Liver (tissue), 9 donors: ENCODE measurements around the gene SERPINA10. TPM values are rescaled to one million over a fixed set of nuclear protein-coding genes. Genes with fewer than 3 reads are reported as not detected.
A peak's percentile ranks its signal among the peaks of the same experiment; 100 is the strongest.
"Not testable (repeated sequence)": the region's sequence is repeated elsewhere in the genome, so short reads cannot be mapped to it uniquely, and the experiment has no call there.

Experiments
- DNase-seq: peaks from one replicate; pipeline ENCODE4 v3.0.0-alpha.2; 2017; ENCODE audit warnings: low spot score
- H3K27ac ChIP-seq, 2 donors: one replicate each; pipeline ENCODE4 v1.7.0; 2013; ENCODE audit warnings: inconsistent platforms in 2 of 2, low read length in 2 of 2, control low read depth in 1 of 2, low read depth in 1 of 2, mild to moderate bottlenecking in 1 of 2
- H3K27me3 ChIP-seq, 4 donors: one replicate each; pipeline versions ENCODE4 v1.6.1 to v1.7.0; 2013; ENCODE audit warnings: low read length in 3 of 4, inconsistent platforms in 1 of 4, mild to moderate bottlenecking in 1 of 4, moderate library complexity in 1 of 4; ENCODE audit not compliant: control insufficient read depth in 4 of 4, insufficient read depth in 4 of 4
- H3K36me3 ChIP-seq, 4 donors: one replicate each; pipeline versions ENCODE4 v1.6.1 to v1.7.0; 2013; ENCODE audit warnings: low read length in 3 of 4, mild to moderate bottlenecking in 3 of 4, low read depth in 1 of 4, moderate library complexity in 1 of 4; ENCODE audit not compliant: control insufficient read depth in 4 of 4, insufficient read depth in 3 of 4
- H3K4me1 ChIP-seq, 4 donors: one replicate each; pipeline versions ENCODE4 v1.6.1 to v1.7.0; 2013; ENCODE audit warnings: low read length in 3 of 4, mild to moderate bottlenecking in 3 of 4, moderate library complexity in 1 of 4; ENCODE audit not compliant: control insufficient read depth in 4 of 4, insufficient read depth in 4 of 4
- H3K4me3 ChIP-seq, 3 donors: one replicate each; pipeline versions ENCODE4 v1.6.1 to v1.7.0; 2013; ENCODE audit warnings: low read length in 3 of 3, control low read depth in 1 of 3, low read depth in 1 of 3, mild to moderate bottlenecking in 1 of 3
- H3K9ac ChIP-seq, 2 donors: one replicate each; pipeline ENCODE4 v1.7.0; 2013; ENCODE audit warnings: low read length in 2 of 2, mild to moderate bottlenecking in 2 of 2, moderate library complexity in 2 of 2, control low read depth in 1 of 2, low read depth in 1 of 2
- H3K9me3 ChIP-seq, 4 donors: one replicate each; pipeline versions ENCODE4 v1.6.1 to v1.7.0; 2013; ENCODE audit warnings: low read length in 3 of 4; ENCODE audit not compliant: control insufficient read depth in 4 of 4
- EGR1 ChIP-seq, 2 donors: IDR thresholded peaks; 2 replicates each; pipeline ENCODE4 v1.6.1; 2016 to 2018; ENCODE audit warnings: antibody characterized with exemption in 2 of 2, low read depth in 2 of 2
- FOXA1 ChIP-seq: IDR thresholded peaks from 2 replicates; pipeline ENCODE4 v1.6.1; 2016; ENCODE audit warnings: antibody characterized with exemption
- FOXA2 ChIP-seq: IDR thresholded peaks from 2 replicates; pipeline ENCODE4 v1.6.1; 2016; ENCODE audit warnings: antibody characterized with exemption
- GABPA ChIP-seq, 2 donors: IDR thresholded peaks in 1 of 2; conservative IDR thresholded peaks in 1 of 2; 2 replicates each; pipeline ENCODE4 v1.6.1; 2016; ENCODE audit warnings: antibody characterized with exemption in 2 of 2, mild to moderate bottlenecking in 1 of 2, moderate library complexity in 1 of 2
- HNF4A ChIP-seq, 2 donors: conservative IDR thresholded peaks; 2 replicates each; pipeline ENCODE4 v1.6.1; 2016; ENCODE audit warnings: antibody characterized with exemption in 2 of 2, mild to moderate bottlenecking in 2 of 2
- HNF4G ChIP-seq: IDR thresholded peaks from 2 replicates; pipeline ENCODE4 v1.6.1; 2016; ENCODE audit warnings: antibody characterized with exemption
- JUND ChIP-seq, 2 donors: IDR thresholded peaks; 2 replicates each; pipeline ENCODE4 v1.6.1; 2016; ENCODE audit warnings: antibody characterized with exemption in 2 of 2
- NR2F2 ChIP-seq: IDR thresholded peaks from 2 replicates; pipeline ENCODE4 v1.6.1; 2016; ENCODE audit warnings: antibody characterized with exemption
- RAD21 ChIP-seq, 2 donors: IDR thresholded peaks; 2 replicates each; pipeline ENCODE4 v1.6.1; 2016; ENCODE audit warnings: antibody characterized with exemption in 2 of 2, mild to moderate bottlenecking in 2 of 2
- RXRA ChIP-seq, 2 donors: IDR thresholded peaks; 2 replicates each; pipeline ENCODE4 v1.6.1; 2017 to 2018; ENCODE audit warnings: antibody characterized with exemption in 2 of 2, mild to moderate bottlenecking in 1 of 2
- SP1 ChIP-seq: IDR thresholded peaks from 2 replicates; pipeline ENCODE4 v1.6.1; 2018; ENCODE audit warnings: antibody characterized with exemption, mild to moderate bottlenecking
- TAF1 ChIP-seq: conservative IDR thresholded peaks from 2 replicates; pipeline ENCODE4 v1.6.1; 2016; ENCODE audit warnings: antibody characterized with exemption, mild to moderate bottlenecking
- YY1 ChIP-seq: IDR thresholded peaks from 2 replicates; pipeline ENCODE4 v1.6.1; 2016; ENCODE audit warnings: antibody characterized with exemption, mild to moderate bottlenecking
- WGBS: extraction: QIAGEN DNeasy Blood & Tissue Kit; methylation state at CpG from one replicate; pipeline ENCODE4 v1.1.7; 2013; 5-methylcytosine and 5-hydroxymethylcytosine counted together
- polyA plus RNA-seq, 2 donors: library from polyadenylated mRNA; stranded (reverse) in 1 of 2; unstranded in 1 of 2; fragments of 200-250 nt in 1 of 2; fragments of >200 nt in 1 of 2; fragmentation: Nextera tagmentation in 1 of 2; extraction: Ambion mirVana in 1 of 2; gene quantifications; one replicate each; pipeline versions ENCODE4 v1.2.1 to v1.2.3, GENCODE V29; 2013 to 2015
- total RNA-seq, 2 donors: library from RNA; depleted of rRNA; stranded (reverse); fragments of >200 nt; gene quantifications; one replicate each; pipeline ENCODE4 v1.2.3, GENCODE V29; 2014
- TF ChIP-seq, protein P1 (sequence below): IDR thresholded peaks from 2 replicates; pipeline ENCODE4 v1.6.1; 2016; ENCODE audit warnings: antibody characterized with exemption, mild to moderate bottlenecking
- TF ChIP-seq, protein P2 (sequence below): IDR thresholded peaks from 2 replicates; pipeline ENCODE4 v1.6.1; 2016; ENCODE audit warnings: antibody characterized with exemption
- TF ChIP-seq, protein P3 (sequence below): fragments of 150-350 bp; IDR thresholded peaks from 2 replicates; pipeline ENCODE4 v1.5.1; 2017; ENCODE audit warnings: improper control_type of control experiment, low read depth, low read length; ENCODE audit not compliant: missing input control
- TF ChIP-seq, protein P4 (sequence below): IDR thresholded peaks from 2 replicates; pipeline ENCODE4 v1.6.1; 2016; ENCODE audit warnings: antibody characterized with exemption
- TF ChIP-seq, protein P5 (sequence below): IDR thresholded peaks from 2 replicates; pipeline ENCODE4 v1.6.1; 2016; ENCODE audit warnings: antibody characterized with exemption
- donor health status: healthy.
- donor health status: healthy.
- donor health status: healthy.
- donor health status: healthy.
- donor health status: healthy.

Gene SERPINA10
- total and polyA plus RNA-seq, 4 donors, result 105 to 363 (median 194) TPM

DNA sequence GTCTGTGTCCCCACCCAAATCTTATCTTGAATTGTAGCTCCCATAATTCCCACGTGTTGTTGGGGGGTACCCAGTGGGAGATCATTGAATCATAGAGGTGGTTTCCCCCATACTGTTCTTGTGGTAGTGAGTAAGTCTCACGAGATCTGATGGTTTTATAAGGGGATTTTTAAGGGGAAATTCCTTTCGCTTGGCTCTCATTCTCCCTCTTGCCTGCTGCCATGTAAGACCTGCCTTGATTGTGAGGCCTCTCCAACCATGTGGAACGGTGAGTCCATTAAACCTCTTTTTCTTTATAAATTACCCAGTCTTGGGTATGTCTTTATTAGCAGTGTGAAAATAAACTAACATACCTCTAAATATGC is 3.1 kb upstream of the SERPINA10 start:
- 80% methylated on average over 4 of the region's 4 CpGs for WGBS
- peak overlapping the region; percentile 93 to 96 for H3K27ac ChIP-seq

DNA sequence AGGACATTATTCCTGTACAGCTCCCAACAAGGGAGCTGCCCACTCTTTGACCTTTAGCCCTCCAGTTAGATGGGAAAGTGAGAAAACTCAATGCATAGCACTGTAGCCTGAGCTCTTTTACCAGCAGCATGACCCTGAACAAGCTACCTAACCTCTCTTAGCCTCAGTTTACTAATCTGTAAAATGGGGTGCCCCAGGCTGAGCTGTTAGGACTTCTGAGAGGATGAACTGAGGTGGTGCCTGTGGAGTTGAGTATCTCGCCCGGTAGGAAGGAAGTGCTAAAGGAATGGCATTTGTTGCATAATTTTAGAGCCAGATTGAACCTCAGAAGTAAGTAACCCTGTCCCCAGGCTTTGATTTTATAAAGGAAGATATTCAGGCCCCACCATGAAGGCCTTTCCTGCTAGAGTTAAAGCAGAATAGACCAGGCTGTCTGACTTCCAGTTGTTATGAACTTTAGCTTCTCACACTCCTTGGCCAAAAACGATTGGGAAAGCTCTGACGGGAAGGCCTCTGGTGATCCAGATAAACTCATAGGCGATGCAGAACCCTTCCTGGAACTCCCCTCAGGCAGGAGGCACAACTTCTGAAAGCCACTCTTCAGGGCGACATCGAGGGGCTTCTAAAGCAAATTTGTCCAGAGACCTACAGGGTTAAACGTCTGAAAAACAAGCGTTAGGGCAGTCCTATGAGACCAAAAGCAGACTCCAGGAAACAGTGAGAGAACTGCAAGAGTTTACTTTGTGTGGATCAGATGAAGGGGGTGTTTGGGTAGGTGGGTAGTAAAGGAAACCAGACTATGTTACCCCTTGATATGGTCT is 2.5 kb upstream of the SERPINA10 start:
- no peaks in the 10 kb centered on the region for H3K27me3 ChIP-seq
- WGBS, result 33% methylated on average over 9 of the region's 9 CpGs
- H3K9ac ChIP-seq, result no peak overlapping the region
- no peaks in the 10 kb centered on the region for H3K9me3 ChIP-seq
- H3K4me3 ChIP-seq, result peak overlapping the region in 1 of 3 donors; percentile 25
- peak; percentile 32 for DNase-seq
- peak overlapping the region; percentile 93 to 96 for H3K27ac ChIP-seq
- peaks cover 2 to 39% (median 21%) of the 10 kb centered on the region in 4 donors for H3K4me1 ChIP-seq
- TF ChIP-seq, protein P1, sequence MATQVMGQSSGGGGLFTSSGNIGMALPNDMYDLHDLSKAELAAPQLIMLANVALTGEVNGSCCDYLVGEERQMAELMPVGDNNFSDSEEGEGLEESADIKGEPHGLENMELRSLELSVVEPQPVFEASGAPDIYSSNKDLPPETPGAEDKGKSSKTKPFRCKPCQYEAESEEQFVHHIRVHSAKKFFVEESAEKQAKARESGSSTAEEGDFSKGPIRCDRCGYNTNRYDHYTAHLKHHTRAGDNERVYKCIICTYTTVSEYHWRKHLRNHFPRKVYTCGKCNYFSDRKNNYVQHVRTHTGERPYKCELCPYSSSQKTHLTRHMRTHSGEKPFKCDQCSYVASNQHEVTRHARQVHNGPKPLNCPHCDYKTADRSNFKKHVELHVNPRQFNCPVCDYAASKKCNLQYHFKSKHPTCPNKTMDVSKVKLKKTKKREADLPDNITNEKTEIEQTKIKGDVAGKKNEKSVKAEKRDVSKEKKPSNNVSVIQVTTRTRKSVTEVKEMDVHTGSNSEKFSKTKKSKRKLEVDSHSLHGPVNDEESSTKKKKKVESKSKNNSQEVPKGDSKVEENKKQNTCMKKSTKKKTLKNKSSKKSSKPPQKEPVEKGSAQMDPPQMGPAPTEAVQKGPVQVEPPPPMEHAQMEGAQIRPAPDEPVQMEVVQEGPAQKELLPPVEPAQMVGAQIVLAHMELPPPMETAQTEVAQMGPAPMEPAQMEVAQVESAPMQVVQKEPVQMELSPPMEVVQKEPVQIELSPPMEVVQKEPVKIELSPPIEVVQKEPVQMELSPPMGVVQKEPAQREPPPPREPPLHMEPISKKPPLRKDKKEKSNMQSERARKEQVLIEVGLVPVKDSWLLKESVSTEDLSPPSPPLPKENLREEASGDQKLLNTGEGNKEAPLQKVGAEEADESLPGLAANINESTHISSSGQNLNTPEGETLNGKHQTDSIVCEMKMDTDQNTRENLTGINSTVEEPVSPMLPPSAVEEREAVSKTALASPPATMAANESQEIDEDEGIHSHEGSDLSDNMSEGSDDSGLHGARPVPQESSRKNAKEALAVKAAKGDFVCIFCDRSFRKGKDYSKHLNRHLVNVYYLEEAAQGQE, result peak; percentile 75
- TF ChIP-seq SP1 (peak; percentile 85), EGR1 (IDR thresholded peaks at IDR 0.05; ENCODE audit: low read depth in 2 of 2) (peak in 1 of 2 donors; percentile 43), NR2F2 (no peak), RXRA (IDR thresholded peaks at IDR 0.05) (peak; percentile 82 to 83), TAF1 (peak; percentile 23), GABPA (IDR thresholded peaks at IDR 0.05 in 1 of 2, conservative IDR thresholded peaks at IDR 0.05 in 1 of 2) (no peak), FOXA2 (no peak), YY1 (peak; percentile 53), HNF4A (conservative IDR thresholded peaks at IDR 0.05) (peak; percentile 83 to 86), FOXA1 (peak; percentile 47), HNF4G (peak; percentile 75), JUND (IDR thresholded peaks at IDR 0.05) (peak in 1 of 2 donors; percentile 52), RAD21 (IDR thresholded peaks at IDR 0.05) (peak; percentile 15 to 49)
- TF ChIP-seq, protein P2, sequence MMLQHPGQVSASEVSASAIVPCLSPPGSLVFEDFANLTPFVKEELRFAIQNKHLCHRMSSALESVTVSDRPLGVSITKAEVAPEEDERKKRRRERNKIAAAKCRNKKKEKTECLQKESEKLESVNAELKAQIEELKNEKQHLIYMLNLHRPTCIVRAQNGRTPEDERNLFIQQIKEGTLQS, result no peak
- TF ChIP-seq, protein P3, sequence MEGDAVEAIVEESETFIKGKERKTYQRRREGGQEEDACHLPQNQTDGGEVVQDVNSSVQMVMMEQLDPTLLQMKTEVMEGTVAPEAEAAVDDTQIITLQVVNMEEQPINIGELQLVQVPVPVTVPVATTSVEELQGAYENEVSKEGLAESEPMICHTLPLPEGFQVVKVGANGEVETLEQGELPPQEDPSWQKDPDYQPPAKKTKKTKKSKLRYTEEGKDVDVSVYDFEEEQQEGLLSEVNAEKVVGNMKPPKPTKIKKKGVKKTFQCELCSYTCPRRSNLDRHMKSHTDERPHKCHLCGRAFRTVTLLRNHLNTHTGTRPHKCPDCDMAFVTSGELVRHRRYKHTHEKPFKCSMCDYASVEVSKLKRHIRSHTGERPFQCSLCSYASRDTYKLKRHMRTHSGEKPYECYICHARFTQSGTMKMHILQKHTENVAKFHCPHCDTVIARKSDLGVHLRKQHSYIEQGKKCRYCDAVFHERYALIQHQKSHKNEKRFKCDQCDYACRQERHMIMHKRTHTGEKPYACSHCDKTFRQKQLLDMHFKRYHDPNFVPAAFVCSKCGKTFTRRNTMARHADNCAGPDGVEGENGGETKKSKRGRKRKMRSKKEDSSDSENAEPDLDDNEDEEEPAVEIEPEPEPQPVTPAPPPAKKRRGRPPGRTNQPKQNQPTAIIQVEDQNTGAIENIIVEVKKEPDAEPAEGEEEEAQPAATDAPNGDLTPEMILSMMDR, result no peak
- TF ChIP-seq, protein P4, sequence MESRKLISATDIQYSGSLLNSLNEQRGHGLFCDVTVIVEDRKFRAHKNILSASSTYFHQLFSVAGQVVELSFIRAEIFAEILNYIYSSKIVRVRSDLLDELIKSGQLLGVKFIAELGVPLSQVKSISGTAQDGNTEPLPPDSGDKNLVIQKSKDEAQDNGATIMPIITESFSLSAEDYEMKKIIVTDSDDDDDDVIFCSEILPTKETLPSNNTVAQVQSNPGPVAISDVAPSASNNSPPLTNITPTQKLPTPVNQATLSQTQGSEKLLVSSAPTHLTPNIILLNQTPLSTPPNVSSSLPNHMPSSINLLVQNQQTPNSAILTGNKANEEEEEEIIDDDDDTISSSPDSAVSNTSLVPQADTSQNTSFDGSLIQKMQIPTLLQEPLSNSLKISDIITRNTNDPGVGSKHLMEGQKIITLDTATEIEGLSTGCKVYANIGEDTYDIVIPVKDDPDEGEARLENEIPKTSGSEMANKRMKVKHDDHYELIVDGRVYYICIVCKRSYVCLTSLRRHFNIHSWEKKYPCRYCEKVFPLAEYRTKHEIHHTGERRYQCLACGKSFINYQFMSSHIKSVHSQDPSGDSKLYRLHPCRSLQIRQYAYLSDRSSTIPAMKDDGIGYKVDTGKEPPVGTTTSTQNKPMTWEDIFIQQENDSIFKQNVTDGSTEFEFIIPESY, result no peak
- TF ChIP-seq, protein P5, sequence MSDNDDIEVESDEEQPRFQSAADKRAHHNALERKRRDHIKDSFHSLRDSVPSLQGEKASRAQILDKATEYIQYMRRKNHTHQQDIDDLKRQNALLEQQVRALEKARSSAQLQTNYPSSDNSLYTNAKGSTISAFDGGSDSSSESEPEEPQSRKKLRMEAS, result peak; percentile 53
- H3K36me3 ChIP-seq, result no peaks in the 10 kb centered on the region

More for the DNA sequence above, 3.1 kb upstream of the SERPINA10 start:
- not testable (repeated sequence) for H3K4me3 ChIP-seq, H3K9ac ChIP-seq, H3K9me3 ChIP-seq, H3K27me3 ChIP-seq, H3K36me3 ChIP-seq, DNase-seq
- H3K4me1 ChIP-seq, result peaks cover 2 to 39% (median 21%) of the 10 kb centered on the region in 4 donors
